Activated CD4-positive, alpha-beta T cell treated with anti-CD3 and anti-CD28 coated beads, Interleukin-2, amount 10 ng/mL, durations not matched to agents 7 days and 5 days (primary cell): Measurements from ENCODE around the gene ADSL. TPM values are rescaled to one million over a fixed set of nuclear protein-coding genes. Genes with fewer than 3 reads are reported as not detected.
"Not testable (repeated sequence)": the region's sequence is repeated elsewhere in the genome, so short reads cannot be mapped to it uniquely, and the experiment has no call there.

ENCODE experiments used
- CTCF ChIA-PET: fragments of 350-600 bp; sonication (Branson Sonifier 250); formaldehyde crosslinking; loops from one replicate; lab custom pipeline; 2021; ENCODE audit warnings: antibody characterized with exemption; lab: Charles Lee
- POLR2A ChIA-PET: fragments of 350-600 bp; sonication (Branson Sonifier 250); formaldehyde crosslinking; loops from one replicate; lab custom pipeline; 2021; ENCODE audit warnings: antibody characterized with exemption; lab: Charles Lee
- DNase-seq: peaks from one replicate; pipeline ENCODE4 v3.0.0-alpha.2; 2020
- H3K27ac Mint-ChIP-seq: one replicate; pipeline ENCODE4 v1.8.0; 2021; ENCODE audit warnings: mild to moderate bottlenecking, moderate library complexity, mixed read lengths
- H3K27me3 Mint-ChIP-seq: one replicate; pipeline ENCODE4 v1.8.0; 2021; ENCODE audit warnings: mixed read lengths
- H3K36me3 Mint-ChIP-seq: one replicate; pipeline ENCODE4 v1.8.0; 2021; ENCODE audit warnings: low read depth, mixed read lengths
- H3K4me1 Mint-ChIP-seq: one replicate; pipeline ENCODE4 v1.8.0; 2021; ENCODE audit warnings: mixed read lengths
- H3K4me3 Mint-ChIP-seq: one replicate; pipeline ENCODE4 v1.8.0; 2021; ENCODE audit warnings: mild to moderate bottlenecking, moderate library complexity, mixed read lengths
- H3K9me3 Mint-ChIP-seq: one replicate; pipeline ENCODE4 v1.8.0; 2021; ENCODE audit warnings: mixed read lengths
- total RNA-seq, 2 experiments: library from RNA; stranded (reverse); gene quantifications; one replicate each; pipeline ENCODE4 v1.2.3, GENCODE V29; 2021

The ADSL gene
- 100 to 1,000 TPM; 124 to 130 TPM for total RNA-seq

GRCh38 chr22:40346185-40347118, at the start of gene ADSL:
TSS of gene ADSL (plus strand) at chr22:40346500. CDS start at chr22:40346559, 59 bp downstream.
- Mint-ChIP-seq H3K9me3 (no peaks in the 10 kb centered on the region), H3K4me3 (peak within 1 kb of the TSS; percentile 98), H3K36me3 (peaks cover 18% of the 10 kb centered on the region), H3K27me3 (no peaks in the 10 kb centered on the region), H3K4me1 (peaks cover 50% of the 10 kb centered on the region), H3K27ac (peak within 1 kb of the TSS; percentile 99)
- CTCF ChIA-PET, result interaction anchor here (0.7 to 1.5 kb wide), 3 partner anchors 10 to 83 kb away, joined by 3 to 4 read pairs (median 3); no protein-coding TSS in a partner anchor
- POLR2A ChIA-PET, result interaction anchor here (0.6 to 2.1 kb wide), 5 partner anchors 22 to 302 kb away, joined by 3 to 12 read pairs (median 6); partner anchors contain the start of gene TNRC6B
- peak; percentile 87 for DNase-seq

DNA sequence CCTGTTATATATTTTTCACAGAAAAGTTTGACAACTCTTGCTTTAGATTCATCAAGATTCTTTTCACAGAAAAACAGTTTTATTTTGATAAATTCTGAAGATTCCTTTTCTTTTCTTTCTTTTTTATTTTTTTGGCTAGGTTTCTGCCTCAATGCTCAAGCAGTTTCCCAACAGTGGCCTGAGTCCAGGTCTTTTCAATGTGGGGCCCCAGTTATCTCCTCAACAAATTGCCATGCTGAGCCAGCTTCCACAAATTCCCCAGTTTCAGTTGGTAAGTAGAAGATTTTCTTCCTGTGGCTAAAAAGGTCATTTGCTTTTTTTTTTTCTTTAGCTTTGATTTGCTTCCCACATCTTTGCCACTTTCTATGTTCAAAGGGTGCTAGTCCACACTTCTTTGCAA, 46.0 kb upstream of the ADSL start:
- ChIA-PET POLR2A (no interaction called here), CTCF (interaction anchor here (1.6 to 1.7 kb wide), 2 partner anchors 52 to 234 kb away, joined by 4 read pairs; no protein-coding TSS in a partner anchor)
- Mint-ChIP-seq H3K27ac (no peak overlapping the region), H3K27me3 (no peaks in the 10 kb centered on the region), H3K36me3 (peaks cover 56% of the 10 kb centered on the region), H3K4me1 (peaks cover 29% of the 10 kb centered on the region), H3K4me3 (no peak overlapping the region), H3K9me3 (no peaks in the 10 kb centered on the region)
- DNase-seq, result no peak

DNA sequence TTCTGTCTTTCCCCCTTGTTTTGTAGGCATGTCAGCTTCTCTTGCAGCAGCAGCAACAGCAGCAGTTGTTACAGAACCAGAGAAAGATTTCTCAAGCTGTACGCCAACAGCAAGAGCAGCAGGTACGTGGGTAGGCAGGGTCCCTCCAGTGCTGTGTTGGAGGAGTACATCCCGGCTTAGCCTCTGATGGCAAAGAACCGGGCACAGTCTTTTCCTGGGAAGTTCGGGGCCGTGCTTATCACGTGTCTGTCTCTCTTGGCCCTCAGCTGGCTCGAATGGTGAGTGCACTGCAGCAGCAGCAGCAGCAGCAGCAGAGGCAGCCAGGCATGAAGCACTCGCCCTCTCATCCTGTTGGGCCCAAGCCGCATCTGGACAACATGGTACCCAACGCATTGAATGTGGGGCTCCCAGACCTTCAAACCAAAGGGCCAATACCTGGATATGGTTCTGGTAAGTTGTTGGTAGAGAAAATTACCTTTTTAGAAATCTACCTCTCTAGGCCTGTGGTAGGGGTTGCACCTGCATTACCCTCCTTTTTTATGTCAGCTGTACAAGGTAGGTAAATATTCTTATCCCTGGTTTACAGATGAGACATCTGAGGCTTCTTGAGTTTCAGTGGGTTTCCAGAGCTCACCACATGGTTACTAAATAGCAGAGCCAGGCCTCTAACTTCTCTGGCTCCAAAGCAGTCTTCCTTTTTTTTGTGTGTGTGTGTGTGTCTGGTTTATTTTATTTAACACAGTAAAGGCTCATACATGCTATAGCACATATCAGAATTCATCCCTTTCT, 45.2 kb upstream of the ADSL start:
- ChIA-PET CTCF (interaction anchor here (1.7 kb wide), 1 partner anchor 51 kb away, joined by 4 read pairs; no protein-coding TSS in a partner anchor), POLR2A (no interaction called here)
- peaks cover 51% of the 10 kb centered on the region for H3K36me3 Mint-ChIP-seq
- peak overlapping the region; percentile 66 for H3K27ac Mint-ChIP-seq
- H3K9me3 Mint-ChIP-seq, result no peaks in the 10 kb centered on the region
- H3K4me1 Mint-ChIP-seq, result peaks cover 31% of the 10 kb centered on the region
- no peak overlapping the region for H3K4me3 Mint-ChIP-seq
- no peaks in the 10 kb centered on the region for H3K27me3 Mint-ChIP-seq
- peak; percentile 14 for DNase-seq

- ChIA-PET CTCF (interaction anchor here (0.7 kb wide), 2 partner anchors 93 to 233 kb away, joined by 3 read pairs; no protein-coding TSS in a partner anchor), POLR2A (no interaction called here)
- Mint-ChIP-seq H3K4me1 (peaks cover 31% of the 10 kb centered on the region), H3K27ac (no peak overlapping the region), H3K27me3 (no peaks in the 10 kb centered on the region), H3K4me3 (no peak overlapping the region), H3K36me3 (peaks cover 48% of the 10 kb centered on the region), H3K9me3 (no peaks in the 10 kb centered on the region)
- no peak for DNase-seq
Measured at GRCh38 chr22:40302149-40302548, 44.2 kb upstream of the ADSL start.

- POLR2A ChIA-PET, result no interaction called here
- CTCF ChIA-PET, result no interaction called here
Measured at GRCh38 chr22:40305625-40306024, 40.7 kb upstream of the ADSL start.

GRCh38 chr22:40308999-40309573, 37.2 kb upstream of the ADSL start:
- peak overlapping the region; percentile 37 for H3K4me3 Mint-ChIP-seq
- CTCF ChIA-PET, result interaction anchor here (1.5 kb wide), 1 partner anchor 10 kb away, joined by 4 read pairs; no protein-coding TSS in a partner anchor

More at GRCh38 chr22:40305625-40306024, 40.7 kb upstream of the ADSL start:
- Mint-ChIP-seq H3K27ac (no peak overlapping the region), H3K27me3 (no peaks in the 10 kb centered on the region), H3K4me1 (peaks cover 46% of the 10 kb centered on the region), H3K36me3 (peaks cover 60% of the 10 kb centered on the region), H3K4me3 (no peak overlapping the region), H3K9me3 (no peaks in the 10 kb centered on the region)
- DNase-seq, result no peak

DNA sequence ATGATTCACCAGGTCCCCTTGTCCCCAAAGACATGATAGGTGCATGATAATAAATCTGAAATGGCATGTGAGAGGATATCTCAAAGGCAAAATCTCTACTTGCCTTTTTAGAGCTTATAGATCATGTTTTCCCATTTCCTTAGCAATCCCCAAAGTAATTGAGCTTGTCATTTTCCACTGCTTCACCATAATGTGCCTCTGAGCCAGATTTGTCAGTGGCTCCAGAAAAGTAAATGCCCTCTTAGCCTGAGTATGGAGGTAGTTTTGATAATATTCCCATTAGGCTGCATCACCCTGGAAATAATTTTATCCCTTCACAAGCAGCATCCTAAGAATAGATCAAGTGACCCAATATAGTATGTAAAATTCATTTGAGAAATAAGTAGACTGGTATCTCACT, 36.7 kb upstream of the ADSL start:
- no peak for DNase-seq
- H3K27me3 Mint-ChIP-seq, result no peaks in the 10 kb centered on the region
- no peaks in the 10 kb centered on the region for H3K9me3 Mint-ChIP-seq
- ChIA-PET CTCF (interaction anchor here (1.5 kb wide), 1 partner anchor 10 kb away, joined by 4 read pairs; no protein-coding TSS in a partner anchor), POLR2A (no interaction called here)
- peak overlapping the region; percentile 47 for H3K27ac Mint-ChIP-seq
- no peak overlapping the region for H3K4me3 Mint-ChIP-seq
- peaks cover 30% of the 10 kb centered on the region for H3K4me1 Mint-ChIP-seq
- H3K36me3 Mint-ChIP-seq, result peaks cover 73% of the 10 kb centered on the region

More at GRCh38 chr22:40308999-40309573, 37.2 kb upstream of the ADSL start:
- no peaks in the 10 kb centered on the region for H3K9me3 Mint-ChIP-seq
- peaks cover 69% of the 10 kb centered on the region for H3K36me3 Mint-ChIP-seq
- peaks cover 30% of the 10 kb centered on the region for H3K4me1 Mint-ChIP-seq
- no peaks in the 10 kb centered on the region for H3K27me3 Mint-ChIP-seq
- DNase-seq, result no peak
- H3K27ac Mint-ChIP-seq, result peak overlapping the region; percentile 47
- POLR2A ChIA-PET, result no interaction called here

- no peaks in the 10 kb centered on the region for H3K9me3 Mint-ChIP-seq
- H3K4me3 Mint-ChIP-seq, result no peak overlapping the region
- no peaks in the 10 kb centered on the region for H3K27me3 Mint-ChIP-seq
- CTCF ChIA-PET, result no interaction called here
- no peak overlapping the region for H3K27ac Mint-ChIP-seq
- H3K36me3 Mint-ChIP-seq, result peaks cover 74% of the 10 kb centered on the region
- no peak for DNase-seq
- POLR2A ChIA-PET, result no interaction called here
- peaks cover 32% of the 10 kb centered on the region for H3K4me1 Mint-ChIP-seq
Measured at GRCh38 chr22:40310081-40310767, 36.1 kb upstream of the ADSL start.

DNA sequence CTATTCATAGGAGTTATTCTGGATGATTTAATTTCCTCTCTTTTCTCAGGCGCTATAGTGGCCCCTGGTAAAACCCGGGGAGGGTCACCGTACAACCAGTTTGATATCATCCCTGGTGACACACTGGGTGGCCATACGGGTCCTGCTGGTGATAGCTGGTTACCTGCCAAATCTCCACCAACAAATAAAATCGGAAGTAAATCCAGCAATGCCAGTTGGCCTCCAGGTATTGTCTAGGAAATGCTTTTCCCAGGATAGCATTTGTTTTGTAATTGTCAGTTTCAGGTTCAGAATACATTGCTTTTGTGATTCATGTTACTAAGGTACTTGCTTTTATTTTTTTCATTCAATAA, 35.6 kb upstream of the ADSL start:
- POLR2A ChIA-PET, result no interaction called here
- H3K4me3 Mint-ChIP-seq, result no peak overlapping the region
- no peaks in the 10 kb centered on the region for H3K27me3 Mint-ChIP-seq
- no peak overlapping the region for H3K27ac Mint-ChIP-seq
- peaks cover 78% of the 10 kb centered on the region for H3K36me3 Mint-ChIP-seq
- DNase-seq, result no peak
- CTCF ChIA-PET, result interaction anchor here (0.6 to 1.2 kb wide), 2 partner anchors 37 to 40 kb away, joined by 3 read pairs; no protein-coding TSS in a partner anchor
- H3K4me1 Mint-ChIP-seq, result peaks cover 32% of the 10 kb centered on the region
- no peaks in the 10 kb centered on the region for H3K9me3 Mint-ChIP-seq

DNA sequence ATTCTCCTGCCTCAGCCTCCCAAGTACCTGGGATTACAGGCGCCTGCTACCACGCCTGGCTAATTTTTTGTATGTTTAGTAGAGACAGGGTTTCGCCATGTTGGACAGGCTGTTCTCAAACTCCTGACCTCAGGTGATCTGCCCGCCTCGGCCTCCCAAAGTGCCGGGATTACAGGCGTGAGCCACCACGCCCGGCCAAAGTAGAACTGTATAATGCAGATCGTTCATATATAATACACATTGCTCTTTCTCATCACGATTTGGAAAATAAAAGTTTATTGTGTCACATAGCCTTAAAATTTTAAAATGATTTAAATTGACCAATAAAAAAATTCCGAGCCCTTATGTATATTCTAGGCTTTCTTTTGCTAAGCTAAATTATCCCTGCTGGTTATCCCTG, 34.7 kb upstream of the ADSL start:
- CTCF ChIA-PET, result interaction anchor here (0.5 to 1.2 kb wide), 2 partner anchors 37 to 258 kb away, joined by 3 read pairs; no protein-coding TSS in a partner anchor

DNA sequence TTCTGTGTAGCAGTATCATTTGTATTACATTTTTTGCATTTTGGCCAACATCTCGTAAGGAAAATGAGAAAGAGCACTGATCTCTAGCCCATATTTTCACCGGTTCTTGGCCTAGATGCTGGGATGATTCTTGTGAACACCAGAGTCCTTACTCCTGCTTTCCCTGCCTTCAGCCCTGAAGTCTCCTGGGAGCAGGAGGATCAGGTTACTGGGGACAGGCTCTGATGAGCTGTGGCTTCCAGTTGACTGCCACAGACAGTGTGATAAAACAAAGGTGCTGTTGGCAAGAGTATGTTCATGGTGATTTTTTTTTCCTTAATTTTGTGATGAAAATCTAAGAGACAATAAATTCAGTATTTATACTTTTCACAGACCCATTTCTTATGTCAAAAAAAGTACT, 34.2 kb upstream of the ADSL start:
- H3K9me3 Mint-ChIP-seq, result no peaks in the 10 kb centered on the region
- H3K4me3 Mint-ChIP-seq, result no peak overlapping the region
- CTCF ChIA-PET, result interaction anchor here (0.5 kb wide), 1 partner anchor 259 kb away, joined by 3 read pairs; no protein-coding TSS in a partner anchor
- peaks cover 86% of the 10 kb centered on the region for H3K36me3 Mint-ChIP-seq
- H3K27ac Mint-ChIP-seq, result no peak overlapping the region
- H3K27me3 Mint-ChIP-seq, result no peaks in the 10 kb centered on the region
- no peak for DNase-seq
- peaks cover 37% of the 10 kb centered on the region for H3K4me1 Mint-ChIP-seq
- POLR2A ChIA-PET, result no interaction called here

More for the DNA sequence above, 34.7 kb upstream of the ADSL start:
- H3K27me3 Mint-ChIP-seq, H3K4me3 Mint-ChIP-seq, H3K9me3 Mint-ChIP-seq, POLR2A ChIA-PET, H3K27ac Mint-ChIP-seq, DNase-seq: not testable (repeated sequence)
- H3K36me3 Mint-ChIP-seq, result peaks cover 83% of the 10 kb centered on the region
- peaks cover 35% of the 10 kb centered on the region for H3K4me1 Mint-ChIP-seq
